ENCODE measurements around the gene WDR27. TPM values are rescaled to one million over a fixed set of nuclear protein-coding genes. Genes with fewer than 3 reads are reported as not detected.
"Not testable (repeated sequence)": the region's sequence is repeated elsewhere in the genome, so short reads cannot be mapped to it uniquely, and the experiment has no call there.

WDR27 gene
- total and polyA plus RNA-seq, 10 of the 15 experiments (the other 5 are each of a cell fraction or from before 2014, with no cell fraction given): 1.9 to 33.2 (median 19.0) TPM

- H3K4me1 ChIP-seq (ENCODE audit: control insufficient read depth, insufficient read depth, low read length); H3K36me3 ChIP-seq (ENCODE audit: control insufficient read depth in 2 of 2, insufficient read depth in 2 of 2, low read length in 1 of 2); H3K79me2 ChIP-seq (ENCODE audit: control insufficient read depth, insufficient read depth, low read length); H3K9me3 ChIP-seq (replicated peaks; ENCODE audit: control insufficient read depth, insufficient read depth, low read length); in situ Hi-C loops (cut with MboI); H3K4me2 ChIP-seq (ENCODE audit: control insufficient read depth, insufficient read depth); H3K27ac ChIP-seq (ENCODE audit: control insufficient read depth, insufficient read depth); H3K27me3 ChIP-seq (replicated peaks in 1 of 2; ENCODE audit: control insufficient read depth in 2 of 2, insufficient read depth in 2 of 2, low read length in 1 of 2); H3K9ac ChIP-seq (ENCODE audit: control insufficient read depth, insufficient read depth, low read length); SMC1A ChIA-PET (ENCODE audit: uncharacterized antibody, unreplicated experiment); ATAC-seq; RAD21 ChIA-PET (ENCODE audit: unreplicated experiment); H4K20me1 ChIP-seq (ENCODE audit: control insufficient read depth, insufficient read depth); BruUV-seq (replicated peaks); POLR2A ChIA-PET; H2AFZ ChIP-seq (ENCODE audit: control insufficient read depth, low read depth, low read length); H3K4me3 ChIP-seq; DNase-seq (ENCODE audit: low read depth, low spot score); intact Hi-C loops (cut with micrococcal nuclease; ENCODE audit: unreplicated experiment); FAIRE-seq: not testable (repeated sequence)
- 0 out of 2 replicates have a peak, but pooled peaks have one; percentile 12 for TF ChIP-seq RAD21 (IDR thresholded peaks at IDR 0.05; ENCODE audit: insufficient read depth, low read depth, low read length)
- CTCF ChIA-PET: interaction anchor here (0.6 kb wide), 1 partner anchor 13 kb away, joined by 5 read pairs; no protein-coding TSS in a partner anchor
Observed at GRCh38 chr6:169511785-169512184, 190.0 kb downstream of the WDR27 start.

GRCh38 chr6:169510871-169511270, 191.0 kb downstream of the WDR27 start:
- no peaks in the 10 kb centered on the region for H3K4me1 ChIP-seq (ENCODE audit: control insufficient read depth, insufficient read depth, low read length)
- H3K36me3 ChIP-seq (ENCODE audit: control insufficient read depth in 2 of 2, insufficient read depth in 2 of 2, low read length in 1 of 2): no peaks in the 10 kb centered on the region
- FAIRE-seq: no peak
- no peak overlapping the region for H2AFZ ChIP-seq (ENCODE audit: control insufficient read depth, low read depth, low read length)
- no peaks in the 10 kb centered on the region for H3K9me3 ChIP-seq (replicated peaks; ENCODE audit: control insufficient read depth, insufficient read depth, low read length)
- WGBS (ENCODE audit: insufficient coverage, insufficient replicate concordance, low lambda C conversion rate, missing lambda C conversion rate): 5% methylated on average over 1 of the region's 1 CpG
- ChIA-PET CTCF (no interaction called here), POLR2A (no interaction called here), RAD21 (ENCODE audit: unreplicated experiment) (no interaction called here), SMC1A (ENCODE audit: uncharacterized antibody, unreplicated experiment) (no interaction called here)
- no peak for DNase-seq (ENCODE audit: low read depth, low spot score)
- no TSS peak for BruUV-seq (replicated peaks)
- H3K27me3 ChIP-seq (replicated peaks in 1 of 2; ENCODE audit: control insufficient read depth in 2 of 2, insufficient read depth in 2 of 2, low read length in 1 of 2): no peaks in the 10 kb centered on the region
- no peak for ATAC-seq
- no peak overlapping the region for H3K4me3 ChIP-seq
- H3K9ac ChIP-seq (ENCODE audit: control insufficient read depth, insufficient read depth, low read length): no peak overlapping the region
- in situ Hi-C loops (cut with MboI) (no loop called here), intact Hi-C loops (cut with micrococcal nuclease; ENCODE audit: unreplicated experiment) (no loop called here)
- H3K27ac ChIP-seq (ENCODE audit: control insufficient read depth, insufficient read depth): no peak overlapping the region
- no peak overlapping the region for H3K4me2 ChIP-seq (ENCODE audit: control insufficient read depth, insufficient read depth)
- TF ChIP-seq RCOR1 (conservative IDR thresholded peaks at IDR 0.05; ENCODE audit: low read depth, low read length) (no peak), PAX5 (IDR thresholded peaks at IDR 0.05; ENCODE audit: borderline replicate concordance, low read depth, low read length) (no peak), JUNB (IDR thresholded peaks at IDR 0.05) (no peak), PBX3 (IDR thresholded peaks at IDR 0.05; ENCODE audit: insufficient replicate concordance, low read depth, low read length) (no peak), KLF5 (IDR thresholded peaks at IDR 0.05; ENCODE audit: partially characterized antibody) (no peak), HCFC1 (IDR thresholded peaks at IDR 0.05; ENCODE audit: low read length) (no peak), NR2C2 (IDR thresholded peaks at IDR 0.05; ENCODE audit: borderline replicate concordance, control insufficient read depth, insufficient read length, low read depth) (no peak), ZBTB33 (IDR thresholded peaks at IDR 0.05) (no peak), SMARCA5 (IDR thresholded peaks at IDR 0.05) (no peak)
- no peaks in the 10 kb centered on the region for H4K20me1 ChIP-seq (ENCODE audit: control insufficient read depth, insufficient read depth)
- H3K79me2 ChIP-seq (ENCODE audit: control insufficient read depth, insufficient read depth, low read length): no peaks in the 10 kb centered on the region
